Epidermal melanocyte (primary cell): ENCODE data around the gene HAND1.

Experiments
- DNase-seq: peaks from one replicate; pipeline ENCODE4 v3.0.0; 2011; ENCODE audit warnings: low spot score; ENCODE audit not compliant: insufficient read length

Gene HAND1

DNA sequence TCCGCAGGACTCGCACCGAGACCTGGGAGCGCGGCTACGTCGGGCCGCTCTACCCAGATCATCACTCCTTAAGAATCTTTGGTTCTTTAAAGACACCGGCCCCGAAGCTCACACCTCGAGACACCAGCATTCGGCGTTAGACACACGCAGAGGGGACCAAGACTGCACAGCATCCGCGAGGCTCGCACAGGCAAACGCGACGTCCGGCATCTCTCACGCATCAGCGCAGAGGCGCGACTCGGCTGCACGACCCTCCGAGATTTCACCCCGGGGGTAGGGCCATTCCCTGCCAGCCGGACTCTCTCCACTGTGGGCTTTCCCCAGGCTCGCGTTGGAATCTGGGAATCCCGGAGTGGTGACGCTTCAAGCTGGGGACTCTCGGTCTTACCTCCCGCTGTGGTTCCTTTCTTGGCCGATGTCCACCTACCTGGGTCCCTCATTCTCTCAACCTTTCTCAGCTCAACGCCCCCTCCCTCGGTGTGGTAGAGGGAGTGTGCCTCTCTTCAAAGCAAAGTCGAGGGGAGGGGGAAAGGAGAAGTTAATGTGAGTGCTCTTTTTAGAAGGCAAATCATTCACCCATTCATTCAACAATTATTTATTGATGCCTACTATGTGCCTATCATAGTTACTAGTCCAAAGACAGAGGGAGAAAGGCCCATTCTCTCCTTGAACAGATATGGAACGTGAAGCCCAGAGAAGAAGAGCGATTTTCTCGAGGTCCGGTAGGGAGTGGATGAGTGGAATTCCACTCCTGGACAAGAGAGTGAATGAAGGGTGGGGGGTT lies 1.3 kb upstream of the HAND1 start:
- DNase-seq = no peak

DNA sequence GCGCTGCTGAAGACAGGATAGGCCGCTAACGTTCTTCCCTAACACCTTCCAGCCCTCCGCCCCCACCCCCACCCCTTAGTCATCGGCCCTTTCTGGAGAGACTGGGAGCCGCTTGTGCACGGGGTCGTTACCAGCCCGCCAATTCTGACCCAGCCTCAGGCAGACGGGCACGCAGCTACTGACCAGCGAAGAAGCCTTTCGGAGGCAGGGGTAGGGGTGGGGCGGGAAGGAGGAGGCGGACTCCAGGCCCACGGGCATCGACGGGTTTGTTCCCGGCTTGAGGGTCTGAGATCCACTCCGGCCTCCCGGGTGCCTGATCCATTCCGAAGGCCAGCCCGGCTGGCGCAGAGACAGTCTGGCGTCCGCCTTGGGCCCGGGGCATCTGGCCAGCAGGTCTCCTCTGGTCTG lies 729 bp upstream of the HAND1 start:
- no peak for DNase-seq

- DNase-seq = no peak
Measured at GRCh38 chr5:154477382-154478223, 424 bp downstream of the HAND1 start.

DNA sequence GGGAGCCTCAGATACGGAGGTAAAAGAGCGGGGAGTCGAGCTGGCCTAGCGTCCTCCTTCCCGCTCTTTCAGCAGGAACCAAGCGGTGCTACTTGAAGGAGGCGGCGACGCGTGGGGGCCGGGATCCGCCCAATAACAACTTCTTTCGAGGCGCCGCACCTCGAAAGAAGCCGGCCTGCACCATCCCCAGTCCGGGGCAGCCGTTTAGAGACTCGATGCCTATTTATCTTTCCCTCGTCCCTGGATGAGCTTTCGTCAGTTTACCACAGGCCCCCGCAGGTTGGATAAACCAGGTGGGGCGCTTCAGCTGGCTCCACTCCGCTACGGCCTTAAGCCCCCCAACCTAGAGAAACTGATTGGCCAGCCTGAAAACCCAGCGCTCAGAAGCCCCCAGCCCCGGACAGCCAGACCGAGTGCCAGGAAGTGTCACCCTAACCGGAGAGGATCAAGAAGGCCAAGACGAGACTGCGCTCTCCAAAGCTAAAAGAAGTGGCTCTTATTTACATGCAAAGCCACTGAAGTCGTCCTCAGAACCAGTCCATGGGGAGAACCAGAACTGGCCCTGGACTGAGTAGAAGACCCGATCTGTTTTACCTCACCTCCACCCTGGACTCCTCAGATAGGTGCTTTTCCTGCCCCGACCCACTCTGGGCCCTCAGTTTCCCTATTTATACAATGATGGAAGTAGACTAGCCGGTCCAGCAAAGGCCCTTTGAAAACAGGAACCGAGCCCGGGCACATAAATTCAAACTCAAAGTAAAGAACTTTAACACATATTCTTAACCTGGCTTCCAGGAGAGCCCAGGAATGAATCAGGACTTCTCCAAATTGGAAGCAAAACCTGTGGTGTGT lies 1.4 kb downstream of the HAND1 start:
- no peak for DNase-seq

DNA sequence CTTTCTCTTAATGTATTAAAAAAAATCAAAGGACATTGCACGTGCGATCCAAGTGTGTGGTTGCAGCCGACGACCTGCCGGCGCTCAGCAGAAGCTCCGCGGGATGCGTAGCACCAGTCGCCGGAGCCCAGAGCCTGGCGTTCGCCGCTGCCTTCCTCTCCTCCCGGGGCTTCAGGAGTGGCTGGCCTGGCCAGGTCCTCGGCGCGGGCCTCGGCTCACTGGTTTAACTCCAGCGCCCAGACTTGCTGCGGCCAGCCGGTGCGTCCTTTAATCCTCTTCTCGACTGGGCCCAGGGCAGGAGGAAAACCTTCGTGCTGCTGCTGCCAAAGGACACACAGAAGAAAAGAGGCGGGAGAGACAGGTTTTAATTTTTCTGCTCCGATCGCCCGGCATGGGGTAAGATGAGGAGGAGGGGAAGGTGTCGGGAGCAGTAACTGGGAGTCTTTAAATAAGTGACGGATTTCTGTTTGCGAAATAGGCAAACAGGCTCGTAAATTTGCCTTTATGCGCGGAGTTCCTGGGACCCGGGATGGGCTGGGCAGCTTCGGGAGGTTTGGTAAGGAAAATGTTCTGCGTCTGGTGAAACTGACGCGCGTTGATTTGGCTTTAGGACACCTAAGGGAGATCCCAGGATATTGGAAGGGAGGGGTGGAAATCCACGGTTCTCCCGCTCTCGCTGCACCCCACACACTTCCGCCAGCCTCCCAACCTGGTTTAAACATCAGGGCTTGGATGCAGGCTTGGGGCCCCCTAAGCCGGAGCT lies 2.3 kb downstream of the HAND1 start:
- DNase-seq = no peak

DNA sequence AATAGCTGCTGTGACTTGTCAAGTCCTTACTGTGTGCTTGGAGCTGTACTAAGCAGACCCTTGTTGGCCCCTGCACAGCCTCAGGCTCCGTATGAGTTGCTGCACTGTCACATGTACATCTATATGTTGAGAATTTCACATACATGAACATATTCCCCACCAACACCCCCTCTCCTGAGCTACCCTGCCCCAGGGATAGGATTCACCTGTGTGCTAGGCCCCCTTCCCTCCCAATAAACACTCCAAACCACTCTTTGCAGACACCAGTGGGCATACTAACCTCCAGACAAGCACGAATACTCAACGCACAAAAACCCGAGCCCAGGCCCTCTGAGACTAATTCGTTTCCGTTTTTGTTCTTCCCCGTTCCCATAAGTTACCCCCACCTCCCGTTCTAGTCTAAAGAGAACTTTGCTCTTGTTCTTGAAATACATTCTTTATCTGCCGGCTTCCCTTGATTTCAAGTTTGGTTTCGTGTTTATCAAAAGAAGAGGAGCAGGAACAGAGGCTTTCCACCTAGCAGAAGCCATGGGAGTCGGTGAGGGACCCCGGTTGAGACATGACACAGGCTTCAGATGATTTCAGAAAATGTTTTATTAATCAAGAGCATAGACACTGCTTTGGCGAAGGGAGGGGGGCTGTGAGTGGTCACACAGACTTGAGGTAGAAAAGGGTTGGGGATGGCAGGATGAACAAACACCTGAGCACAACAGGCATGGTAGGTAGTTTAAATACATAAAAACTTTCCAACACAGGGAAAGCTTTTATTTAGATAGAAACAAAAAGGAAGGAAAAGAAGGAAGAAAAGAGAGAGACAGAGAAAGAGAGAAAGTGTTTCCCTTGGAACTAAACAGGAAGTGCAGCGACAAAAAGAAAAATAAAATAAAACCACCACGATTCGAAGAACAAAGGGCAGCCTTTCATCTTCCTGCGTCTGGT lies 3.4 kb downstream of the HAND1 start:
- DNase-seq = no peak

DNA sequence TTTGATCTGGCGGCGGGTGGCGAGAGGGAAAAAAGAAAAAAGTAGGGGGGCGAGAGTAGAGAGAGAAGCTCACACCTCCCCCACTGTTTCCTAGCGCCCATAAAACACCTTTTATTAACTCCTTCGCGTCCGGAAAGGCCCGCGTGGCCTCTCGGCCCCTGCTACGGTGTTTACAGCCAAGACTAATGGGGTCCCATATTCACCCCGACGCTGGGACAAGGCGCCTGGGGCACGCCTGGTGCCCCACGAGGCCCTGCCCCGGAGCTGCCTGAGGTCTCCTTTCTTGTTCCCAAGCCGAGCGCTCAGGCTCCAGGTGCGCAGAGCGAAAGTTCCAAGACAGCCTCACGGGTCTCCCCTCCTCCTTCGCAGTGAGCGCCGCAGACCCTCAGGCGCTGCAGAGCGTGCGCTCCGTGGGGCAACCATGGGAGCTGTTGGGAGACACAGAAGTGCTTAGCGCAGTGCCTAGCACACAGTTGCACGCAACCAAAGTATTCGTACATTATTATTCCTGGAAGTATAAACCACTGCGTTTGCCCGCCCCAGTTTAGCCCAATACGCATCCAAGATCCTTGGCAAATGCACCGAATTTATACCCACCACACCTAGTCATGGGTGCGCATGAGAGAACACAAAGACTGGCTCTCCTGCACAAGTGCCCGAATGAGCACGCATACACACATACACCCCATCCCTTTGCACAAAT lies 4.3 kb downstream of the HAND1 start:
- DNase-seq = no peak

DNA sequence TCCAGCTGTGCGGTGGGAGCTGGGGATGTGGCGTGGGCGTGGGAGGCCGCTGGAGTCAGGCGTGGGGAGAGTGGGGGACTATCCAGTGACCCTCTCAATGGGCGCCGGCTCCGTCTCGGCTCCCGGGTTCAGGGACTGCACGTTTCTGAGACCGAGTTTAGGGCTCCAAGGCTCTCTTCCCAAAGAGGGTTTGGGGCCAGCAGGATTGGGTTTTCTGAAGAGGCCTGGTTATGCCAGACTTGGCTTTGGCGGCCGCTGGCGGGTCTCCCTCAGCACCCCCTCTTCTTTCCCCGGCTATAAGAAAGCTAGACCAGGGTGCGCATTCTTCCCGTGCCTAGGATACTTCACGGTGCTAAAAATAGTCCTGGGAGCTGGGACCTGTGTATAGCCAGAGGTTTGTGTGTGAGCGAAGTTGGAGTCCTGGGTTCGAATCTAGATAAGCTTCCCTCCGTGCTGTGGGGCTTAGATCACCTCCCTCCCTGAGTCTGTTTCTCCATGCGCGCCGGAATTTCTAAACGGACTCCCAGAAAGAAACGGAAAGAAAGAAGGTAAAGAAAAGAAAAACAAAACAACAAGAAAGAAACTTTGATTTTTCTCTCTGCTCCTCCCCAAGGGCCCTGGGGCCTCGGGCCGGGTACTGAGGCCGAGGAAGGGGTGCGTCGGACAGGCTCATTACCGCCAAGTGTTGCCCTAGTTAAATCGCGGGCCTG lies 5.0 kb downstream of the HAND1 start:
- no peak for DNase-seq

DNA sequence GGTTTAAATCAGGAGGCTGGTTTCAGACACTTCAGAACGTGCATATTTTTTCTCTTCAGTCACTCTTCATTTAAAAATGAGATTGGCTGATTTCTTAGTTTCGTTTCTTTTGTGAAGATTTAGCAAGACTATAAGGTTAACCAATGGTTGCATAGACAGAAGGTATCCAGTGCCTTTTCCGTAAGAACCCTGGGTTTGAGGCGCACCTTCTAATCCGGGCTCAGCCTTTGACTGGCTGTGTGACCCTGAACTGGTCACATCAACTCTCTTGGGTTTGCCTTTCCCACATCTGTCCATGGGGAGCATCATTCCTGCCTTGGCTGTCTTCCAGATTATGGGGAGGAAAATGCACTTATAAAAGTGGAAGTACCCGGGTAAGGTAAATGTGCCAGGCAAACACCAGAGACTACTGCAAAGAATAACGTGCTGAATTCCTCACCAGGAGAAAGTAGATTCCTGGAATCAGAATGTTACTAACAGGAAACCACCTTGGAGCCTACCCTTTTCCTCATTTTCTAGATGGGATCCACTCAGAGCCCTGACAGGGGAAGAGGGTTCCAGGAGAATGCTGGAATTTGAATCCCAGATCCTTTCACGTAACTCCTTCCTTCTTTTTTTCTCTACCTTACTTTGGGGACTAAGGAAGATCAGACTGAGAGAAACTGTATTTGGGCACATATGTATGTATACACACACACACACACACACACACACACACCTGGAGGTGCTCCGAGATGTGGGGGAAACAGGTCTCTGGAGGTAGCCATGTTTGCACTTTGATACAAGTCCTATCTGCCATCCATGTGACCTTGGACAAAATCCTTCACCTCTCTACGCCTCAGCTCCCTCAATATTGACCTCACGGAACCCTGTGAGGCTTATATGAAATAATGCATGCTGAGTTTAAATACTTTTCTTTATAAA lies 6.8 kb downstream of the HAND1 start:
- DNase-seq = no peak

DNA sequence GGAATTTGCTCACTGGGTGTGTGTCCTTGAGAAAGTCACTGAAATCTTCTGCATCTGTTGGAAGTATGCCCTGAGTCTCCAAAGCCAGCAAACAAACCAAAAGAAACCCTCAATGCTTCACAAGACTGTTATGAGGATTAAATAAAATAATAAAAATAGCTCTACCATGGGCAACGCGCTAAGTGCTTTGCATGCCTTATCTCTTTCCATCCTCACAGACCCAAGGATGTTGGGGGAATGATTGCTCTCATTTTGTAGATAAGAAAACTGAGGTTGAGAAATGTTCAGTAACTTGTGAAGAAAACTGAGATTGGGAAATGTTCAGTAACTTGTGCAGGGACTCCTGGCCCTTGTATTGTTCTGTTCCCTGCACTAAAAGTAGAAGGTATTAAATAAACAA lies 7.9 kb downstream of the HAND1 start:
- no peak for DNase-seq

DNA sequence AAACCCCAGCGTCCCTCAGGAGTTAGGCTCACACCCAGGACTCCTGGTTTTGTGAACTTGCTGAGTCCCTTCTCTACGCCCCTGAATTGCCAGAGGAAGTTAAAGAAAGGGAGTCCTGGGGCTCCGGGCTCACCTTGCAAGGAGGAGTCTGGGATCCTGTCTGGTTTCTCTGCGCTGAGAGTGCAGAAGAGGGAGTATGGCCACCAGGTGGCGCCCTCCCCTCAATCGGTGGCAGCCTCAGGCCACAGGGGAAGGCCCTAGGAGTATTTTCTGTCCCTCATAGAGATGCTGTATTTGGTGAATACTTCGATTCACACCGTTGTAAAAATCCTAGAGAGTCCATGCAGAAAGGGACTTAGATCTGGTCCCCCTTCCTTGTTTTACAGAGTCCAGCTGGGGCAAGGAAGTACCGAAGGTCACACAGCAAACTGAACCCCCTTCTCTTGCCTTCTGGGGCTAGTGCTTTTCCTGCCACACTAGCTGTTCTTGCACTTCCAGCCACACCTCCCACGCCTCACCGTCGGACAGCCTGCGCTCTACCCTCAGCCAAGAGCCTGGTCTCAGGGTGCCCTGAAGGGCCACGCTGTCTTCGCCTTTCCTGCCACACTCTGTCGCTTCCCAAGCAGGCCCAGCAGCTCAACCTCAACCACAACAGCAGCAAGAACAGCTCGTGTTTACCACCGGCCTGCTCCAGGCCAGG lies 10.2 kb downstream of the HAND1 start:
- DNase-seq = peak; percentile 92

DNA sequence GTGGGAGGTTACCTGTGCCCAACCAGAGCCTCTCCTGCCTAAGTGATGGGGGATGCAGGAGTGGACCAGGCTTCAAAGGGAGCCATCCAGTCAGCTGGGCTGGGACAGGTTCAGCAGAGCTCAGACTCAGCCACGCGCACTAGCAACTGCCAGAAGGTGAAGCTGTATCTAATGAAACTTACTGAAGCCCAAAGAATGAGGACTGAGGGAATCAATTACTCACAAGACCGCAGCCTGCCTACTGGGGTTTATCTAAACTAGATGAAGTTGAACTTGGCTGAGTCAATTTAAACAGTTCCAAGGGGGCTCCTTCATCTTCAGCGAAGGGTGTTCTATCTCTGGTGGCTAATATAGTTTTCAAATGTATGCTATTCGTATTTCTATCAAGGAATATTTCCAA lies 11.4 kb downstream of the HAND1 start:
- no peak for DNase-seq

DNA sequence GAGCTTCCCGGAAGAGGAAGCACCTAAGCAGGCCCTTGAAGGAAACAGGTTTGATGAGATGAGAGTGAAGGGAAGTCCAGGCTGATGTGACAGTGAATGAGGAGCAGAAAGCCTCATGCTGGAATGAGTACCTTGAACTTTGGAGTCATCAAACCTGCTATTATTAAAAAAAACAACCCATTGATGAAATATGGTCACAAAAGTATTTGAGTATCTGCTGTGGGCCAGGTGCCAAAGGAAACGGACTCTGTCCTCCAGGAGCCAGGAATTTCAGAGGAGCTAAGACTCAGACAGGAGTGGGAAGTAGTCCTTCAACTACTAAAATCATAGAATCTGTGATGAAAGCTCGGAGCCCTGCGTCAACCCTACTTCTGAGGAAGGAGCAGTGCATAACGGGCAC lies 11.9 kb downstream of the HAND1 start:
- no peak for DNase-seq

GRCh38 chr5:154465169-154465568 lies 12.9 kb downstream of the HAND1 start:
- no peak for DNase-seq

- no peak for DNase-seq
Measured at GRCh38 chr5:154464438-154464837, 13.6 kb downstream of the HAND1 start.

DNA sequence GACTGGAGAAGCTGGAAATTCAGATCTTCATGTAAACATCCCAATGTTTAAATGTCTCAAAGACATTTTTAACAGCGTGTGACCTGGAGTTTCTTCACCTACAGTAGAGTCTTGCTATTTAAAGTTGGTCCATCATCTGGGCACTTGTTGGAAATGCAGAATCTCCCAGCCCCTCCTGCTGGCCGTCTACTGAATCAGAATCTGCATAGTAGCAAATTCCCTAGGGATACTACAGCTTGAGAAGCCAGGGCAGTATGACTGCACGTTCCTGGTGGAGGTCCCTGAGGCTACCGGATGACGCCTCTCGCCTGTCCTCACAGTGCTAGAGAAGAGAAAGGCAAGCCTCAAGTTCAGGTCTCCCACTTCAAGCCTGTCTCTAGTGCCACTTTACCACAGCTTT lies 16.5 kb downstream of the HAND1 start:
- DNase-seq = no peak

- DNase-seq = no peak
Measured at GRCh38 chr5:154460172-154460571, 17.9 kb downstream of the HAND1 start.
